Keratinocyte (primary cell): ENCODE data around the gene TTYH1. TPM values are rescaled to one million over a fixed set of nuclear protein-coding genes. Genes with fewer than 3 reads are reported as not detected.

ENCODE experiments used
- DNase-seq: peaks from one replicate; pipeline ENCODE4 v3.0.0-alpha.2; 2011; ENCODE audit warnings: low read depth, missing footprints, low spot score
- FAIRE-seq: peaks from 2 replicates; lab custom pipeline; 2011; peaks lifted over from hg19 to GRCh38; lab: Jason Lieb, UNC
- H2AFZ ChIP-seq: 2 replicates; pipeline ENCODE4 v1.6.0; 2012; ENCODE audit warnings: low read length, control low read depth, inconsistent platforms; ENCODE audit not compliant: control insufficient read depth
- H3K27ac ChIP-seq: 2 replicates; pipeline ENCODE4 v1.5.1; 2011; ENCODE audit warnings: low read length; ENCODE audit not compliant: control insufficient read depth, insufficient read depth
- H3K27me3 ChIP-seq: 3 replicates; pipeline ENCODE4 v1.6.0; 2011; ENCODE audit warnings: low read length; ENCODE audit not compliant: control insufficient read depth, insufficient read depth; ENCODE audit errors: extremely low read depth
- H3K36me3 ChIP-seq, 2 experiments: 2 replicates in 1 of 2; 3 replicates in 1 of 2; pipeline ENCODE4 v1.5.1; 2011; ENCODE audit warnings: low read length in 2 of 2, mild to moderate bottlenecking in 1 of 2; ENCODE audit not compliant: control insufficient read depth in 2 of 2, insufficient read depth in 2 of 2; ENCODE audit errors: extremely low read depth in 1 of 2
- H3K4me1 ChIP-seq: 3 replicates; pipeline ENCODE4 v1.5.1; 2011; ENCODE audit warnings: low read length; ENCODE audit not compliant: control insufficient read depth, insufficient read depth; ENCODE audit errors: extremely low read depth
- H3K4me2 ChIP-seq: 3 replicates; pipeline ENCODE4 v1.6.0; 2011; ENCODE audit warnings: low read depth, low read length; ENCODE audit not compliant: control insufficient read depth, insufficient read depth; ENCODE audit errors: extremely low read depth
- H3K4me3 ChIP-seq, 3 experiments: fragments of 200-600 bp in 1 of 3; sonication (generic) in 1 of 3; 2 replicates in 2 of 3; 3 replicates in 1 of 3; pipeline ENCODE4 v1.5.1; 2011 to 2016; ENCODE audit warnings: low read length in 3 of 3, mild to moderate bottlenecking in 3 of 3, control low read depth in 2 of 3, inconsistent platforms in 1 of 3, low read depth in 1 of 3, mixed read lengths in 1 of 3, mixed run types in 1 of 3, moderate library complexity in 1 of 3; ENCODE audit not compliant: control insufficient read depth in 2 of 3, insufficient read depth in 2 of 3; ENCODE audit errors: extremely low read depth in 1 of 3
- H3K79me2 ChIP-seq: 2 replicates; pipeline ENCODE4 v1.6.0; 2012; ENCODE audit warnings: low read length; ENCODE audit not compliant: control insufficient read depth, insufficient read depth
- H3K9ac ChIP-seq: 3 replicates; pipeline ENCODE4 v1.6.0; 2011; ENCODE audit warnings: low read length; ENCODE audit not compliant: control insufficient read depth, insufficient read depth; ENCODE audit errors: extremely low read depth
- H3K9me1 ChIP-seq: 3 replicates; pipeline ENCODE4 v1.6.0; 2011; ENCODE audit warnings: low read length; ENCODE audit not compliant: control insufficient read depth, insufficient read depth; ENCODE audit errors: extremely low read depth
- H3K9me3 ChIP-seq: 2 replicates; pipeline ENCODE4 v1.5.1; 2012; ENCODE audit warnings: low read depth, low read length; ENCODE audit not compliant: control insufficient read depth
- H4K20me1 ChIP-seq: 3 replicates; pipeline ENCODE4 v1.6.0; 2011; ENCODE audit warnings: low read length; ENCODE audit not compliant: control insufficient read depth, insufficient read depth; ENCODE audit errors: extremely low read depth
- CTCF ChIP-seq, 3 experiments: IDR thresholded peaks in 1 of 3; conservative IDR thresholded peaks in 1 of 3; optimal IDR thresholded peaks in 1 of 3; 2 replicates in 2 of 3; 3 replicates in 1 of 3; pipeline versions ENCODE3 to v1.5.1; 2011; ENCODE audit warnings: low read length in 3 of 3, mild to moderate bottlenecking in 3 of 3, moderate library complexity in 2 of 3, control low read depth in 1 of 3, inconsistent platforms in 1 of 3; ENCODE audit not compliant: insufficient read depth in 2 of 3; ENCODE audit errors: extremely low read depth in 1 of 3
- EZH2 ChIP-seq: IDR thresholded peaks from one replicate; pipeline ENCODE4 v1.6.1; 2012; ENCODE audit warnings: inconsistent platforms, mild to moderate bottlenecking, low read length, moderate library complexity
- dilution Hi-C: fragments of 300-500 bp; cut with MboI; formaldehyde crosslinking; loops from one replicate; pipeline ENCODE4 v1.7.0; 2020; ENCODE audit warnings: low sequenced_read_pairs; ENCODE audit not compliant: extremely low pct_ligation_motif_present
- polyA plus RNA-seq, 5 experiments: library from polyadenylated mRNA; depleted of rRNA in 3 of 5; stranded (reverse) in 3 of 5; stranded (forward) in 1 of 5; unstranded in 1 of 5; fragments of >200 nt; gene quantifications; 1 replicate in 1 of 5; 2 replicates in 3 of 5; 3 replicates in 1 of 5; pipeline versions ENCODE4 v1.2.1 to v1.2.3, GENCODE V29; 2011 to 2012; ENCODE audit warnings: missing spikeins in 2 of 5, low read depth in 1 of 5, low replicate concordance in 1 of 5

The TTYH1 gene
- polyA plus RNA-seq, 1 donor (not counting 4 experiments of a cell fraction or from before 2014, with no cell fraction given), result 0.13 TPM

- peaks cover 10% of the 10 kb centered on the region for H4K20me1 ChIP-seq
- dilution Hi-C loops, result no loop called here
These were observed 46.9 kb downstream of the TTYH1 start for GRCh38 chr19:54462047-54462654.

GRCh38 chr19:54462655-54463530 lies 47.6 kb downstream of the TTYH1 start:
- dilution Hi-C loops, result no loop called here
- no peak overlapping the region for H2AFZ ChIP-seq
- no peak for DNase-seq

More at GRCh38 chr19:54462047-54462654, 46.9 kb downstream of the TTYH1 start:
- DNase-seq, result no peak
- H3K27ac ChIP-seq, result peak overlapping the region; percentile 87
- peaks cover 43% of the 10 kb centered on the region for H3K79me2 ChIP-seq
- H3K9me1 ChIP-seq, result no peaks in the 10 kb centered on the region
- H2AFZ ChIP-seq, result no peak overlapping the region
- TF ChIP-seq EZH2 (no peak), CTCF (optimal IDR thresholded peaks at IDR 0.05 in 1 of 3, IDR thresholded peaks at IDR 0.05 in 1 of 3, conservative IDR thresholded peaks at IDR 0.05 in 1 of 3; ENCODE audit: extremely low read depth in 1 of 3, insufficient read depth in 2 of 3, low read length in 3 of 3) (no peak)
- peaks cover 7% of the 10 kb centered on the region for H3K4me1 ChIP-seq
- H3K4me3 ChIP-seq, result peak overlapping the region; percentile 48 to 72 (median 60)
- H3K4me2 ChIP-seq, result peak overlapping the region; percentile 77
- H3K36me3 ChIP-seq, result peaks cover 21 to 34% of the 10 kb centered on the region in 2 experiments
- H3K27me3 ChIP-seq, result no peaks in the 10 kb centered on the region
- no peaks in the 10 kb centered on the region for H3K9me3 ChIP-seq
- H3K9ac ChIP-seq, result peak overlapping the region; percentile 74
- FAIRE-seq, result no peak

More at GRCh38 chr19:54462655-54463530, 47.6 kb downstream of the TTYH1 start:
- Histone ChIP-seq H3K27ac (peak overlapping the region; percentile 87), H3K4me1 (peaks cover 7% of the 10 kb centered on the region), H3K9me1 (no peaks in the 10 kb centered on the region), H4K20me1 (peaks cover 10% of the 10 kb centered on the region), H3K4me2 (peak overlapping the region; percentile 77), H3K4me3 (peak overlapping the region; percentile 48 to 72 (median 60)), H3K27me3 (no peaks in the 10 kb centered on the region), H3K9ac (peak overlapping the region; percentile 74), H3K36me3 (peaks cover 13 to 28% of the 10 kb centered on the region in 2 experiments), H3K79me2 (peaks cover 38% of the 10 kb centered on the region), H3K9me3 (no peaks in the 10 kb centered on the region)
- peak; percentile 10 to 49 (median 28) for TF ChIP-seq CTCF (optimal IDR thresholded peaks at IDR 0.05 in 1 of 3, IDR thresholded peaks at IDR 0.05 in 1 of 3, conservative IDR thresholded peaks at IDR 0.05 in 1 of 3; ENCODE audit: extremely low read depth in 1 of 3, insufficient read depth in 2 of 3, low read length in 3 of 3)
- no peak for TF ChIP-seq EZH2
- no peak for FAIRE-seq
